H1 (cell line): ENCODE results near the gene CCDC33. TPM values are rescaled to one million over a fixed set of nuclear protein-coding genes. Genes with fewer than 3 reads are reported as not detected.

Experiments used
- ATF3 ChIP-seq: IDR thresholded peaks from 2 replicates; pipeline ENCODE4 v1.6.1; 2011; ENCODE audit warnings: low read depth, mild to moderate bottlenecking, low read length; ENCODE audit not compliant: insufficient read depth
- GABPA ChIP-seq: IDR thresholded peaks from 2 replicates; pipeline ENCODE4 v1.6.1; 2011; ENCODE audit warnings: mild to moderate bottlenecking, low read length, moderate library complexity, borderline replicate concordance; ENCODE audit not compliant: insufficient read depth
- JUND ChIP-seq: IDR thresholded peaks from 2 replicates; pipeline ENCODE4 v1.6.1; 2011; ENCODE audit warnings: mild to moderate bottlenecking, improper control_type of control experiment, low read length
- SIRT6 ChIP-seq: IDR thresholded peaks from one replicate; pipeline ENCODE4 v1.7.1; 2012; ENCODE audit warnings: low read length, inconsistent platforms
- polyA plus RNA-seq, 7 experiments: library from polyadenylated mRNA; depleted of rRNA in 3 of 7; stranded (reverse) in 5 of 7; unstranded in 2 of 7; fragments of >200 nt in 5 of 7; fragments of 200-250 nt in 2 of 7; gene quantifications; 1 replicate in 5 of 7; 2 replicates in 1 of 7; 4 replicates in 1 of 7; pipeline versions ENCODE4 v1.2.1 to v1.2.3, GENCODE V29; 2011 to 2013; ENCODE audit warnings: missing spikeins in 2 of 7, mixed read lengths in 2 of 7
- total RNA-seq: library from RNA; stranded (reverse); fragmentation: NEBNext Ultra II Directional; extraction: Animal tissue kit (Norgen Biotek cat#: 25700); gene quantifications from 2 replicates; pipeline ENCODE4 v1.2.1, GENCODE V29; 2021

The CCDC33 gene
- total and polyA plus RNA-seq, 2 of the 8 experiments (the other 6 are each of a cell fraction or from before 2014, with no cell fraction given) = 2.0 to 2.7 TPM

- TF ChIP-seq JUND (no peak), GABPA (no peak), ATF3 (no peak), SIRT6 (no peak)
Measured at GRCh38 chr15:74272812-74273211, 36.7 kb downstream of the CCDC33 start (continued).
